ENCODE data around the gene BBS9. TPM values are rescaled to one million over a fixed set of nuclear protein-coding genes. Genes with fewer than 3 reads are reported as not detected.

BBS9 gene
- total and polyA plus RNA-seq, 11 donors = 7.4 to 29.3 (median 11.3) TPM

DNA sequence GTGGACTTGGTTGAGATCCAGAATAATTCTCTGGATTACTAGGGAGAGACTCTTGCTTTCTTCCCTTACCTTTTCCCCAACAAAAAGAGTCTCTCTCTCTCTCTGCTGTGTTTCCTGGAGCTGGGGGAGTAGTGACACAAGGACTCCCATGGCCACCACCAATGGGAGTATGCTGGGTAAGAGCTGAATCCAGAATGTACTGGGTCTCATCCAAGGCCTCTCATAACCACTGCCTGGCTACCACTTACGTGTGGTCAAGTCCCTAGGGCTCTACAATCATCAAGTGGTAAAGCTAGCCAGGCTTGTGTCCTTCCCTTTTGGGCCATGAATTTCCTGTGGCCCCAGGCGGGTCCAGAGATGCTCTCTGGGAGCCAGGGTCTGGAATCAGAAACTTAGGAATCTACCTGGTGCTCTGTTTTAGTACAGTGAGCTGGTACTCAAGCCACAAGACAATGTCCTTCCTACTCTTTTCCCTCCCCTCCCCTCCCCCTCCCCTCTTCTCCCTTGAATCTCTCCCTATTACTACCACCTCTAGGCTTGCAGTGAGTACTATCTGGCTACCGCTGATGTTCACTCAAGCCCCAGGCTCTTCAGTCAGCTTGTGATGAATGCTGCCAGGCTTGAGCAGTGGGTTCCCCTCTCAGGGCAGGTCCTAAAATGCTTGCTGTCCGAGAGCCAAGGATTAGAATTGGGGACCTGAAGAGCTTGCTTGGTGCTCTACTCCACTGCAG, 196.6 kb downstream of the BBS9 start:
- no peak for ATAC-seq
- H3K27ac ChIP-seq = no peak overlapping the region

GRCh38 chr7:33326485-33326848, 197.1 kb downstream of the BBS9 start:
- no peak overlapping the region for H3K27ac ChIP-seq
- no peaks in the 10 kb centered on the region for H3K36me3 ChIP-seq
- DNase-seq (no peak), ATAC-seq (no peak)
- H3K4me3 ChIP-seq = no peak overlapping the region
- no peak for TF ChIP-seq POLR2A (IDR thresholded peaks at IDR 0.05)
- no peak for TF ChIP-seq CTCF (IDR thresholded peaks at IDR 0.05)
- intact Hi-C loops (cut with DNase I) = no loop called here
- H3K9me3 ChIP-seq = peaks cover 0 to 40% (median 0%) of the 10 kb centered on the region in 12 donors
- WGBS, 4 donors = 81 to 94% (median 90%) methylated on average over 3 of the region's 3 CpGs
- no peaks in the 10 kb centered on the region for H3K4me1 ChIP-seq
- H3K27me3 ChIP-seq = no peaks in the 10 kb centered on the region

More for the DNA sequence above, 196.6 kb downstream of the BBS9 start:
- H3K4me1 ChIP-seq = no peaks in the 10 kb centered on the region
- no peaks in the 10 kb centered on the region for H3K27me3 ChIP-seq
- H3K4me3 ChIP-seq = no peak overlapping the region
- DNase-seq = no peak
- H3K9me3 ChIP-seq = peaks cover 0 to 45% (median 0%) of the 10 kb centered on the region in 12 donors
- 89 to 97% (median 93%) methylated on average over 4 of the region's 4 CpGs for WGBS, 4 donors
- H3K36me3 ChIP-seq = no peaks in the 10 kb centered on the region
- TF ChIP-seq POLR2A (IDR thresholded peaks at IDR 0.05) (no peak), CTCF (IDR thresholded peaks at IDR 0.05) (no peak)
- intact Hi-C loops (cut with DNase I) = no loop called here

GRCh38 chr7:33327427-33327826, 198.1 kb downstream of the BBS9 start:
- intact Hi-C loops (cut with DNase I) = no loop called here
- TF ChIP-seq POLR2A (IDR thresholded peaks at IDR 0.05) (no peak), CTCF (IDR thresholded peaks at IDR 0.05) (no peak)
- no peaks in the 10 kb centered on the region for H3K4me1 ChIP-seq
- ATAC-seq = no peak
- H3K4me3 ChIP-seq = no peak overlapping the region
- no peak overlapping the region for H3K27ac ChIP-seq
- WGBS, 4 donors = 86 to 100% (median 88%) methylated on average over 1 of the region's 1 CpG
- H3K27me3 ChIP-seq = no peaks in the 10 kb centered on the region
- no peaks in the 10 kb centered on the region for H3K36me3 ChIP-seq
- peaks cover 0 to 30% (median 0%) of the 10 kb centered on the region in 12 donors for H3K9me3 ChIP-seq
- no peak for DNase-seq

- H3K9me3 ChIP-seq = no peaks in the 10 kb centered on the region
- WGBS, 4 donors = 80 to 91% (median 84%) methylated on average over 3 of the region's 3 CpGs
- no peak overlapping the region for H3K27ac ChIP-seq
- DNase-seq (no peak), ATAC-seq (no peak)
- H3K4me3 ChIP-seq = no peak overlapping the region
- intact Hi-C loops (cut with DNase I) = loop anchor here in 1 of 10 donors (10.0 kb wide), 1 partner anchor 600 kb away; no protein-coding TSS in a partner anchor
- H3K27me3 ChIP-seq = no peaks in the 10 kb centered on the region
- no peaks in the 10 kb centered on the region for H3K36me3 ChIP-seq
- TF ChIP-seq POLR2A (IDR thresholded peaks at IDR 0.05) (no peak), CTCF (IDR thresholded peaks at IDR 0.05) (peak in 6 of 12 donors; percentile 6 to 31 (median 18))
- H3K4me1 ChIP-seq = no peaks in the 10 kb centered on the region
Measured at GRCh38 chr7:33334349-33334748, 205.0 kb downstream of the BBS9 start.

All from heart left ventricle (tissue), 16 donors.